BE2C (cell line): ENCODE measurements around the gene PCDHA7.
"Not testable (repeated sequence)": the region's sequence is repeated elsewhere in the genome, so short reads cannot be mapped to it uniquely, and the experiment has no call there.

ENCODE experiments used
- DNase-seq: peaks from one replicate; pipeline ENCODE4 v3.0.0-alpha.2; 2020
- H3K27me3 ChIP-seq: fragments of 250-450 bp; sonication (Bioruptor Pico); 2 replicates; pipeline ENCODE4 v1.5.1; 2020; ENCODE audit warnings: mild to moderate bottlenecking
- H3K36me3 ChIP-seq: fragments of 250-450 bp; sonication (Bioruptor Pico); 2 replicates; pipeline ENCODE4 v1.5.1; 2020; ENCODE audit warnings: mild to moderate bottlenecking
- H3K4me1 ChIP-seq: fragments of 250-450 bp; sonication (Bioruptor Pico); 2 replicates; pipeline ENCODE4 v1.5.1; 2020
- H3K4me3 ChIP-seq: 2 replicates; pipeline ENCODE4 v1.5.1; 2011; ENCODE audit warnings: low read depth, low read length
- H3K9me3 ChIP-seq: fragments of 250-450 bp; sonication (Bioruptor Pico); 2 replicates; pipeline ENCODE4 v1.5.1; 2020
- TF ChIP-seq, protein P1 (sequence below): IDR thresholded peaks from 2 replicates; pipeline ENCODE4 v1.5.1; 2012; ENCODE audit warnings: mild to moderate bottlenecking, low read depth, low read length

Gene PCDHA7

DNA sequence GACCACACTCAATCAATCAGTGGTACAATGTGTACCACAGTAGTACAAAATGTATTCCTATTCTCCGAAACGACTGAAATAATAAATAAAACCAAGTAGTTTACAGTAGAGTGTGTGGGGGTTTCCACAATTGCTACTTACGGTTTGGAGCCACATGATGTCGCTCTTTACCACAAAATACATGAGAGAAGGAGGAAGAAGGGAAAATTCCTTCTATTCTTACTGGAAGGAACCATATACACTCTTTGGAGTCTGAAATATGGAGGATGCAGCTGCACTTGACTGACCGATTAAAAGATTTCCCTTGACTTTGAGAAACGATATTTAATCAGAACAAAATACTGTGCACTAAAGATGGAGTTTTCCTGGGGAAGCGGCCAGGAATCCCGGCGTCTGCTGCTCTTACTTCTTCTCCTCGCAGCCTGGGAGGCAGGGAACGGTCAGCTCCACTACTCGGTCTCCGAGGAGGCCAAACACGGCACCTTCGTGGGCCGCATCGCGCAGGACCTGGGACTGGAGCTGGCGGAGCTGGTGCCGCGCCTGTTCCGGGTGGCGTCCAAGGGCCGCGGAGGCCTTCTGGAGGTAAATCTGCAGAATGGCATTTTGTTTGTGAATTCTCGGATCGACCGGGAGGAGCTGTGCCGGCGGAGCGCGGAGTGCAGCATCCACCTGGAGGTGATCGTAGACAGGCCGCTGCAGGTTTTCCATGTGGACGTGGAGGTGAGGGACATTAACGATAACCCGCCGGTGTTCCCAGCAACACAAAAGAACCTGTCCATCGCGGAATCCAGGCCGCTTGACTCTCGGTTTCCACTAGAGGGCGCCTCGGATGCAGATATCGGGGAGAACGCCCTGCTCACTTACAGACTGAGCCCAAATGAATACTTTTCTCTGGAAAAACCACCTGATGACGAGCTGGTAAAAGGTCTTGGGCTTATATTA lies 27.0 kb upstream of the PCDHA7 start, which contains the start of gene PCDHA4:
Gene PCDHA4, plus strand, starts transcription at position 235 of the 942 bp plus-strand sequence.
- Histone ChIP-seq H3K9me3 (no peaks in the 10 kb centered on the region), H3K27me3 (no peaks in the 10 kb centered on the region), H3K4me3 (no peak within 1 kb of the TSS), H3K36me3 (peaks cover 5% of the 10 kb centered on the region), H3K4me1 (no peaks in the 10 kb centered on the region)
- DNase-seq = no peak
- TF ChIP-seq, protein P1, sequence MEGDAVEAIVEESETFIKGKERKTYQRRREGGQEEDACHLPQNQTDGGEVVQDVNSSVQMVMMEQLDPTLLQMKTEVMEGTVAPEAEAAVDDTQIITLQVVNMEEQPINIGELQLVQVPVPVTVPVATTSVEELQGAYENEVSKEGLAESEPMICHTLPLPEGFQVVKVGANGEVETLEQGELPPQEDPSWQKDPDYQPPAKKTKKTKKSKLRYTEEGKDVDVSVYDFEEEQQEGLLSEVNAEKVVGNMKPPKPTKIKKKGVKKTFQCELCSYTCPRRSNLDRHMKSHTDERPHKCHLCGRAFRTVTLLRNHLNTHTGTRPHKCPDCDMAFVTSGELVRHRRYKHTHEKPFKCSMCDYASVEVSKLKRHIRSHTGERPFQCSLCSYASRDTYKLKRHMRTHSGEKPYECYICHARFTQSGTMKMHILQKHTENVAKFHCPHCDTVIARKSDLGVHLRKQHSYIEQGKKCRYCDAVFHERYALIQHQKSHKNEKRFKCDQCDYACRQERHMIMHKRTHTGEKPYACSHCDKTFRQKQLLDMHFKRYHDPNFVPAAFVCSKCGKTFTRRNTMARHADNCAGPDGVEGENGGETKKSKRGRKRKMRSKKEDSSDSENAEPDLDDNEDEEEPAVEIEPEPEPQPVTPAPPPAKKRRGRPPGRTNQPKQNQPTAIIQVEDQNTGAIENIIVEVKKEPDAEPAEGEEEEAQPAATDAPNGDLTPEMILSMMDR = peak; percentile 53

DNA sequence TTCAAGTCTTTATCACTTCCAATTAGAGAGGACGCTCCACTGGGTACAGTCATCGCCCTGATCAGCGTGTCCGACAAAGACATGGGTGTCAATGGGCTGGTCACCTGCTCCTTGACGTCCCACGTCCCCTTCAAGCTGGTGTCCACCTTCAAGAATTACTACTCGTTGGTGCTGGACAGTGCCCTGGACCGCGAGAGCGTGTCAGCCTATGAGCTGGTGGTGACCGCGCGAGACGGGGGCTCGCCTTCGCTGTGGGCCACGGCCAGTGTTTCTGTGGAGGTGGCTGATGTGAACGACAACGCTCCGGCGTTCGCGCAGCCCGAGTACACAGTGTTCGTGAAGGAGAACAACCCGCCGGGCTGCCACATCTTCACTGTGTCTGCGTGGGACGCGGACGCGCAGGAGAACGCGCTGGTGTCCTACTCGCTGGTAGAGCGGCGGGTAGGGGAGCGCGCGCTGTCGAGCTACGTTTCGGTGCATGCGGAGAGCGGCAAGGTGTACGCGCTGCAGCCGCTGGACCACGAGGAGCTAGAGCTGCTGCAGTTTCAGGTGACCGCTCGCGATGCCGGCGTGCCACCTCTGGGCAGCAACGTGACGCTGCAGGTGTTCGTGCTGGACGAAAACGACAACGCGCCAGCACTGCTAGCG lies 25.7 kb upstream of the PCDHA7 start:
- not testable (repeated sequence) for H3K4me1 ChIP-seq, H3K9me3 ChIP-seq, H3K27me3 ChIP-seq, DNase-seq, H3K4me3 ChIP-seq, H3K36me3 ChIP-seq

DNA sequence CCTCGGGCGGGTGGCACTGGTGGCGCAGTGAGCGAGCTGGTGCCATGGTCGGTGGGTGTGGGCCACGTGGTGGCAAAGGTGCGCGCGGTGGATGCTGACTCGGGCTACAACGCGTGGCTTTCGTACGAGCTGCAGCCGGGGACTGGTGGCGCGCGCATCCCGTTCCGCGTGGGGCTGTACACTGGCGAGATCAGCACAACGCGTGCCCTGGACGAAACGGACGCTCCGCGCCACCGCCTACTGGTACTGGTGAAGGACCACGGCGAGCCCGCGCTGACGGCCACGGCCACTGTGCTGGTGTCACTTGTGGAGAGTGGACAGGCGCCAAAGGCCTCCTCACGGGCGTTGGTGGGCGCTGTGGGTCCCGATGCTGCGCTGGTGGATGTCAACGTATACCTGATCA lies 25.2 kb upstream of the PCDHA7 start:
- Histone ChIP-seq H3K36me3 (no peaks in the 10 kb centered on the region; the same call in 1 of the 2 replicates), H3K9me3 (no peaks in the 10 kb centered on the region), H3K4me1 (no peaks in the 10 kb centered on the region), H3K27me3 (no peaks in the 10 kb centered on the region), H3K4me3 (no peak overlapping the region)
- TF ChIP-seq, protein P1 = no peak
- no peak for DNase-seq

DNA sequence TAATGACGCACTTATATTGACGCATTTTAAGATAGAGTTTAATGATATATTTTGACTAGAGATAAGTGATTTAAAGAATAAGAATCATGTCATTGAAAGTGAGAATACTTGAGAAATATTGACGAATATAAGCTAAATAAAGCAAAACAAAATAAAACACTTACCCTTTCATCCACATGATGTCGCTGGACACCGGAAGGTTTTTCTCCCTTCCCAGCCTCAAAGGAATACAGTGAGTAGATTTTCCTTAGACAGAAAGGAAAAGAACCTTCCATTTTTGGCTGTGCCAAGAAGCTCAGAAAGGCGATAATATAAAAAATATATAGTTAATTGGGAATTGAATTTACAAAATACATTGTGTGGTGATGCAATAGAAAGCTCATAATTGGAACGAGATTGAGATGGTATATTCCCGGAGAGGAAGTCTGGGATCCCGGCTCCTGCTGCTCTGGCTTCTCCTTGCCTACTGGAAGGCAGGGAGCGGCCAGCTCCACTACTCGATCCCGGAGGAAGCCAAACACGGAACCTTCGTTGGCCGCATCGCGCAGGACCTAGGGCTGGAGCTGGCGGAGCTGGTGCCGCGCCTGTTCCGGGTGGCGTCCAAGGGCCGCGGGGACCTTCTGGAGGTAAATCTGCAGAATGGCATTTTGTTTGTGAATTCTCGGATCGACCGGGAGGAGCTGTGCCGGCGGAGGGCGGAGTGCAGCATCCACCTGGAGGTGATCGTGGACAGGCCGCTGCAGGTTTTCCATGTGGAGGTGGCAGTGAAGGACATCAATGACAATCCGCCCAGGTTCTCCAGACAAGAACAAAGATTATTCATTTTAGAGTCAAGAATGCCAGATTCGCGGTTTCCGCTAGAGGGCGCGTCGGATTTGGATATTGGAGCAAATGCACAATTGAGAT lies 12.4 kb upstream of the PCDHA7 start, which contains the start of gene PCDHA5:
Gene PCDHA5, plus strand, starts transcription at position 239 of the 906 bp plus-strand sequence.
- Histone ChIP-seq H3K4me3 (no peak within 1 kb of the TSS), H3K27me3 (no peaks in the 10 kb centered on the region), H3K9me3 (no peaks in the 10 kb centered on the region), H3K4me1 (no peaks in the 10 kb centered on the region), H3K36me3 (no peaks in the 10 kb centered on the region; the same call in none of the 2 replicates)
- TF ChIP-seq, protein P1 = no peak
- no peak for DNase-seq

DNA sequence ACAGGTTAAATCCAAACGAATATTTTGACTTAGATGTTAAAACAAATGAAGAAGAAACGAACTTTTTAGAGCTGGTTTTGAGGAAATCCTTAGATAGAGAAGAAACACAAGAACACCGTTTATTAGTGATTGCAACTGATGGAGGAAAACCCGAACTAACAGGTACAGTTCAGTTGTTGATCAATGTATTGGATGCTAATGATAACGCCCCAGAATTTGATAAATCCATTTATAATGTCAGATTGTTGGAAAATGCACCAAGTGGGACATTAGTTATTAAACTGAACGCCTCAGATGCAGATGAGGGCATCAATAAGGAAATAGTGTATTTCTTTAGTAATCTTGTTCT lies 11.8 kb upstream of the PCDHA7 start:
- DNase-seq = no peak
- TF ChIP-seq, protein P1 = no peak
- Histone ChIP-seq H3K4me1 (no peaks in the 10 kb centered on the region), H3K36me3 (no peaks in the 10 kb centered on the region; the same call in none of the 2 replicates), H3K4me3 (no peak overlapping the region), H3K27me3 (no peaks in the 10 kb centered on the region), H3K9me3 (no peaks in the 10 kb centered on the region)

DNA sequence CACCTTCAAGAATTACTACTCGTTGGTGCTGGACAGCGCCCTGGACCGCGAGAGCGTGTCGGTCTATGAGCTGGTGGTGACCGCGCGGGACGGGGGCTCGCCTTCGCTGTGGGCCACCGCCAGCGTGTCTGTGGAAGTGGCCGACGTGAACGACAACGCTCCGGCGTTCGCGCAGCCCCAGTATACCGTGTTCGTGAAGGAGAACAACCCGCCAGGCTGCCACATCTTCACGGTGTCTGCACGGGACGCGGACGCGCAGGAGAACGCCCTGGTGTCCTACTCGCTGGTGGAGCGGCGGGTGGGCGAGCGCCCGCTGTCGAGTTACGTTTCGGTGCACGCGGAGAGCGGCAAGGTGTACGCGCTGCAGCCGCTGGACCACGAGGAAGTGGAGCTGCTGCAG lies 11.1 kb upstream of the PCDHA7 start:
- H3K36me3 ChIP-seq, H3K27me3 ChIP-seq, H3K9me3 ChIP-seq, H3K4me1 ChIP-seq, H3K4me3 ChIP-seq, DNase-seq: not testable (repeated sequence)
